ENCODE data around the gene DCAF7. TPM values are rescaled to one million over a fixed set of nuclear protein-coding genes. Genes with fewer than 3 reads are reported as not detected.

Gene DCAF7
- total RNA-seq, 2 donors from 2014 or later, result 94.3 to 105 TPM

- no peak overlapping the region for H3K27ac ChIP-seq
- no peak for TF ChIP-seq CTCF (IDR thresholded peaks at IDR 0.05)
- no peak for DNase-seq
- no peaks in the 10 kb centered on the region for H3K36me3 ChIP-seq
- no peaks in the 10 kb centered on the region for H3K4me1 ChIP-seq
- H3K9ac ChIP-seq (ENCODE audit: low read depth in 2 of 2, low read length in 2 of 2), result no peak overlapping the region
- no peak overlapping the region for H3K4me3 ChIP-seq
- H3K27me3 ChIP-seq, result no peaks in the 10 kb centered on the region
- H3K9me3 ChIP-seq, result no peaks in the 10 kb centered on the region
- intact Hi-C loops (cut with DNase I), result no loop called here
These were observed 11.5 kb downstream of the DCAF7 start for GRCh38 chr17:63561819-63562218.

- intact Hi-C loops (cut with DNase I), result no loop called here
- no peak for DNase-seq
- no peaks in the 10 kb centered on the region for H3K27me3 ChIP-seq
- H3K4me1 ChIP-seq, result no peaks in the 10 kb centered on the region
- no peak overlapping the region for H3K4me3 ChIP-seq
- H3K27ac ChIP-seq, result no peak overlapping the region
- no peak overlapping the region for H3K9ac ChIP-seq (ENCODE audit: low read depth in 2 of 2, low read length in 2 of 2)
- H3K9me3 ChIP-seq, result no peaks in the 10 kb centered on the region
- TF ChIP-seq CTCF (IDR thresholded peaks at IDR 0.05), result no peak
- H3K36me3 ChIP-seq, result no peaks in the 10 kb centered on the region
These were observed 13.1 kb downstream of the DCAF7 start for GRCh38 chr17:63563339-63563738.

GRCh38 chr17:63564562-63564961 is 14.3 kb downstream of the DCAF7 start:
- DNase-seq, result no peak
- no peaks in the 10 kb centered on the region for H3K4me1 ChIP-seq
- H3K36me3 ChIP-seq, result no peaks in the 10 kb centered on the region
- H3K9ac ChIP-seq (ENCODE audit: low read depth in 2 of 2, low read length in 2 of 2), result no peak overlapping the region
- H3K27ac ChIP-seq, result no peak overlapping the region
- H3K4me3 ChIP-seq, result no peak overlapping the region
- intact Hi-C loops (cut with DNase I), result no loop called here
- TF ChIP-seq CTCF (IDR thresholded peaks at IDR 0.05), result no peak
- no peaks in the 10 kb centered on the region for H3K9me3 ChIP-seq
- H3K27me3 ChIP-seq, result no peaks in the 10 kb centered on the region

- H3K27ac ChIP-seq, result no peak overlapping the region
- H3K4me3 ChIP-seq, result no peak overlapping the region
- H3K4me1 ChIP-seq, result no peaks in the 10 kb centered on the region
- no peak overlapping the region for H3K9ac ChIP-seq (ENCODE audit: low read depth in 2 of 2, low read length in 2 of 2)
- intact Hi-C loops (cut with DNase I), result no loop called here
- H3K36me3 ChIP-seq, result no peaks in the 10 kb centered on the region
- no peaks in the 10 kb centered on the region for H3K9me3 ChIP-seq
- no peaks in the 10 kb centered on the region for H3K27me3 ChIP-seq
- no peak for TF ChIP-seq CTCF (IDR thresholded peaks at IDR 0.05)
- no peak for DNase-seq
These were observed 17.0 kb downstream of the DCAF7 start for GRCh38 chr17:63567229-63567628.

GRCh38 chr17:63568563-63568962 is 18.3 kb downstream of the DCAF7 start:
- intact Hi-C loops (cut with DNase I), result no loop called here
- Histone ChIP-seq H3K9ac (ENCODE audit: low read depth in 2 of 2, low read length in 2 of 2) (no peak overlapping the region), H3K36me3 (no peaks in the 10 kb centered on the region), H3K27ac (no peak overlapping the region), H3K4me1 (no peaks in the 10 kb centered on the region), H3K9me3 (no peaks in the 10 kb centered on the region), H3K4me3 (no peak overlapping the region), H3K27me3 (no peaks in the 10 kb centered on the region)
- no peak for DNase-seq
- TF ChIP-seq CTCF (IDR thresholded peaks at IDR 0.05), result no peak

Measured in colonic mucosa (tissue), 4 donors.